Measurements from ENCODE around the gene CASP4.

DNA sequence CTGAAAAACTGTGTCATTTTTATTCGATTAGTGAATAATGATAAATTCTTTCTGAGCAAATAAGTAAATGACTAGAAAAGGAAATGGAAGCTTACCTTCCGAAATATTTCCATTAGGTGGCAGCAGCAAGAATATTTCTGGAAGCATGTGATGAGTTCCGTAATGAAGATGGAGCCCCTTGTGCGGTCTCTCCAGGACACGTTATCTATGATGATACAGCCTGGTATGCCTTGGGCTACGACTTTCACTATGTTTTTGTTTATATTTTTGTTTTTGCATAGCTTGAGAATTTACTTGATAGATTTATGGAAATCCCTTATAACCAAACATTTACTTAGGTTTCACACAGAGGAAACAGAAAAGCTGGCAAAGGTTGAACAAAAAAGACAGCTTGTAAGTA, 28.9 kb upstream of the CASP4 start:
- TF ChIP-seq CTCF (IDR thresholded peaks at IDR 0.05) = no peak
- TF ChIP-seq POLR2AphosphoS5 (IDR thresholded peaks at IDR 0.05) = no peak
